Stimulated activated CD4-positive, alpha-beta T cell treated with anti-CD3 and anti-CD28 coated beads, Interleukin-12 subunit alpha, Interleukin-12 subunit beta, amount 100 ng/mL, for 48 hours (primary cell): Measurements from ENCODE around the gene CBLN4.

ENCODE experiments used
- DNase-seq, 3 donors: peaks; one replicate each; pipeline ENCODE4 v3.0.0-alpha.2; 2020; ENCODE audit warnings: low read depth in 2 of 3, low spot score in 1 of 3

CBLN4 gene

DNA sequence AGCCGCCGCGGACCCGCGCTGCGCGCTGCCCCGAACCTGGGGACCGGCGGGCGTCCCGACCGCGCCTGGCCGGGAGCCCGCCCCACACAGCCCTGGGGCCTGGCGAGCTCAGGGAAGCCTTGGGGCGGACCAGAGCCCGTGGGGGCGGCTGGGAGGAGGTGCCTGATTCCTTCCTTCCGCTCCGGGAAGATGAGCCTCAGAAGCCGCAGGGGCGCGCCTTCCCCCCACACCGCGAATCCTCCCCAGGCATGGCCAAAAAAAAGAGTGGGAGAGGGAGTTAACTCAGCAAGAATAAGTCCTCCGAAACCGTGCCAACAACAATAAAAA, at the start of gene CBLN4:
Gene CBLN4 (minus strand): TSS at position 131 of the 327 bp plus-strand sequence. CDS start 1,348 bp downstream, outside the sequence.
- DNase-seq = no peak

DNA sequence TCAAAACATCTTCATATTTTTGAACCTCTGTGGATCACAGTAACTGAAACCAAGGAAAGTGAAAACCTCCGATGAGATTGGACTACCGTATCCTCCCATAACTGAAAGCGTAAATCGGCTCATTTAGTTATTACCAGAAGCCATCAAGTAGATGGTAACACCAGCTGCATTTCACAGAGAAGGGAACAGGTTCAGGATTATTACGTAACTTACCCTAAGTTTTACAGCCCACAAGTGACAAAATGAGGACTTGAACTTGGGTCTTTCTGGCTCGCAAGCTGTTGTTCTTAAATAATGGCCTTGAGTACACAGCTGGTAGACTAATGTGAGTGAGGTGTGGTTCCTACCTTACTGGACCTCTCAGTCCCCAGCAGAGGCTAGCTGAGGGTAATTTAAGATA, 37.9 kb upstream of the CBLN4 start:
- no peak for DNase-seq

- DNase-seq = no peak
These were observed 26.9 kb upstream of the CBLN4 start for GRCh38 chr20:56032251-56032650.

DNA sequence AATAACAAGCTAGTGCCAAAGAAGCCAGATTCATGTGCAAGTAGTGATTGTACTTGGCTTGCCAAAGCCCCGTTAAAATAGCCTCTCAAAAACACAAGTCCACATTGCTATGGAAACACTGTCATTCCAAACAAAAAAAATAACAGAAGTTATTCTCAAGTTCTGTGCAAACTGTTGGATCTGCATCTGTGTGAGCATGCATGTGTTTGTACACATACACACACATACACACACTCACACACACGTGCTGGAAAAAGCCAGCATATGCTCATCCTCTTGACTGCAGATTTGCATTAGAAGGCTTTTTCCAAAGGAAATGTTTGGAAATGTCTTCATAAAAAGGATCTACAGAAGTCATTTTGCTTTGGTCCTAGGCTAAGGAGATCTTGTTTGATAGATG, 13.4 kb upstream of the CBLN4 start:
- no peak for DNase-seq

GRCh38 chr20:56018194-56018593, 12.9 kb upstream of the CBLN4 start:
- no peak for DNase-seq

GRCh38 chr20:56017560-56017959, 12.2 kb upstream of the CBLN4 start:
- no peak for DNase-seq

DNA sequence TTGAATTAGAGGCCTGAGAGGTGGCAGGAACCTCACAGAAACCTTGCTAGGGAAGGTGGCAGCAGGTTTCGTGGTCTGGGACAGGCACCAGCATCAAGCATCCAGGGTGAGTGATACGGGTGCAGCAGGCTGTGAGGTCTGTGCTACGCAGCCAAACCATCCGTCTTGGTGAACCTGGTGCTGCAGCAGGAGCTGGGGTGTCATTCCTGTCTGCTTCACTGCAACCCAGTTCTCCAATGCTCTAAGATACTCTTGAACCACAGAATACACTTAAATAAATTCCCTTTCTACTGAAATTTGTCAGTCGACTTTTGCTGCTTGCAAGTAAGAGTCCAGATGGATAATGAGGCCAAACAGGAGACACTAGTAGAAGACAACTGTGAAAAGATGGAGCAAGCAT, 9.7 kb upstream of the CBLN4 start:
- no peak for DNase-seq

DNA sequence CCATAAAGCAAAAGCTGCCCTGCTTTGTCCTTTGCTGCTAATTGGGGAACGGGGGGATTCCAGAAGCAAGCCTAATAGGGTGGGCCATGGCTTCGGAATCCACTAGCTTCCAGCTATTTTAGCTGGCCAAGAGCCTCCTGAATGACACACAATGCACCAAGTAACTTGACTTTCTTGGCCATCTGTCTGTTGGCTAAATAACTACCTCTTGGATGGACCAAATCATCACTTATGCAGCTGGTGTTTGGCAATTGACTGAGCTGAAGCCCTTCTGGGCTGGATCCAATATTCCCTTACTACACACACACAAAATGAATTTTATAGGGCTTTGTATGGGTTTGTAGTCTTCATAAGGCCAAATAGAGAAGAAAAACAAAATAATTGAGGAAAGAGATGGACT, 8.8 kb upstream of the CBLN4 start:
- DNase-seq = no peak

DNA sequence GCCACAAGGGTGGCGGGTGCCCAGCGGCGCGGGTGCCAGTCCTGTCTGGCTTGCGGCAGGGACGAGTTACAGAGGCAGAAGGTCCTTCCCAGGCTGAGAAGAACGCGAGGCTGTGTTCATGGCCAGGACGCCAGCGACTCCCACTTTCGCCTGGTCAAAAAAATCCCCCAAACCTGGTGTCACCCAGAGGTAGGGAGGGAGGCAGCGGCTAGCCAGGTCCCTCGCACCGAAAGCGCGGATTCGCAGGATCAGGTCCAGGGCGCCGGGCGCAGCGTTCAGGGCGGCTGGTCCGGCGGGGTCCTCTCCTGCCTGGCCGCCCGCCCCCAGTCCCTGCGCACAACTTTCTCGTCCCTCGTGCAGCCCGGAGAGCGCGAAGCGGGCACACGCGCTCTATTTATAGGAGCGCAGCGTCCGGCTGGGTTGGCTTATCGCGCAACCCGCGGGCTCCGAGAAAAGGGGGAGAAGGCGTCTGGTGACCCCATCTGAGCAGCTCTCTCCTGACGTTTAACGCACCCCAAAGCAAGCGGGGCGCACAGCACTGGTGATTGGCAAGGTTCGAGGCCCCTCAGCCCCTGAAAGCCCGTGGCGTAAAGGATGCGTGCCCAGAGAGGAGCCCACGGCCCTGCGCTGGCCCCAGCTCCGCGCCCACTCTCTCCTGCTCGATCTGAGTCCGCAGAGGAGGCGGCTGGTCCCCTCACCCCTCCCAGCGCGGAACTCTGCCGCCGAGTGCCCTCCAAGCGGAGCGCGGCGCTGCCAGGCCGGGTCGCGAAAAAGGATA, 519 bp downstream of the CBLN4 start:
- DNase-seq = no peak

- DNase-seq = no peak
These were observed 1.3 kb downstream of the CBLN4 start for GRCh38 chr20:56004007-56004406.

DNA sequence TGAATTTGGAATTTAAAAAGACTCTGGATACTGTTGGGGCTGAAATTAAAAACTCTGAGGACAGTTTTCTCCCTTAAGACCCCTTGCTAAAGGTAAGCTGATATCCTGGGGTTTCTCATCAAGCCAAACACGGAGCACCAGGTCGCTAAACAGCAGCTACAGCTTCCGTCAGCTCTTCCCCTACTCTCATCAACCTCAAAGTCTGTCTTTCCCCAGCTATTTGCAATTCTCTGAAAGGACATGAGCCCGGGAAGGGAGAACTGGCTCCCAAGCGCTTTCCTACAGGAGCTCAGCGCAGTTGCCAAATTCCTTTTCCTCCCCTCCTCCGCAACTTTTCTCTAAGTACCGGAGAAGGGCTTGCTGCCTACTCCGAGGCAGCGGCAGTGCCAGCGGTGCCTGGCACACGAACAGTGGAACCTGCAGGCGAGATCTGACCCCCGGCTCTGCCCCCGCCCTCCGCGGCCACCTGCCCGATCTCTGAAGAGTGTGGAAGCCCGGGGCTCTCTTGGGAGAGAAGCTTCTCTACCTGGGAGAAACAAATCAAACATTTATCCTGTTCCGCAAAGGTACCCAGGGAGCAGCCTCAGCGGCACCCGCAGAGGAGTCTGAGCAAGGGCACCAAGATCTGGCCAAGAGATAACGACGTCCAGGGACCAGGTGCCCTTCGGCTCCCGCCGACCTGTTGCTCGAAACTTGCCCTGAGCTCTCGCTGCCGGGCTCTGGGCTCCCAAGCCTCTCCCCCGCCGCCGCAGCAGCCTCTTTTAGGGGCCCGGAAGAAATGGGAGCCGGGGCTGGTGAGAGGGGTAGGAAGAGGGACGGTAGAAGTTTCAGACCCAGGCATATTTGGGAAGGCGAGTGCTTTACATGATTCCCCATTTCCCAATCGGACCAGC, 2.2 kb downstream of the CBLN4 start:
- no peak for DNase-seq

GRCh38 chr20:56001890-56002289, 3.4 kb downstream of the CBLN4 start:
- DNase-seq = no peak

- DNase-seq = no peak
These were observed 4.1 kb downstream of the CBLN4 start for GRCh38 chr20:56001106-56001785.

GRCh38 chr20:55978550-55978949, 26.8 kb downstream of the CBLN4 start:
- no peak for DNase-seq

DNA sequence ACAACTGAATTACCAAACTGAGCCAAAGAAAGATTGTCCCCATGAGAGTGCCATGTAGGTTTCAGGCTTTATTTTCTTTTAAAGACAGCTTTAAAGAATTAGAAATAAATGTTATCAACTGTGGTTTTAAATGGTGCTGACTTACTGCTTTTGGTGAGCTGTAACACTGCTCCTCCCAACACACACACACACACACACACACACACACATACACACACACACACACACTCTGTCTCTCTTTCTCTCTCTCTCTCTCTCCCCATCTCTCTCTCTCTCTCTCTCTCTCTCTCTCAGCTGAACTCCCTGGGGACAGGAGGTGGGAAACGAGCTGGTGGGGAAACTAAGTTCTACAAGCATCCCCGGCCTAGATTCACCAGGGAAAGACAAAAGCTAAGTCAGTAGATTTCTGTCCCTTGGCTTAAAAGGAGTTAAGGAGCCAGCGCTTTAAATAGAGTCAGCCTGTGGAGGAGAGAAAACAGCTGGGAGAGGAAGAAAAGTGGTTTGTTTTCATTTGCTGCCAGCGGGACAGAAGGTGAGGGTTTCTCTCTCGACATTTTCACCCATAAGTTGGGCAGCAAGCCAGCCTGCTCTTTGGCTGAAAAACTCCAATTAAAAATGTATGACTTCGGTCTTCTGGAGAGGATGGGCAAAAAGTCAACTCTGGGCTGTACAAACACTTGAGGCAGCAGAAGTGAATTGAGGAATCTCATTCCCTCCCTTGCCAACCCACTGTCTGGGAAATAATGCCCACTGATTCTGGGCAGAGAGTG, 27.4 kb downstream of the CBLN4 start:
- DNase-seq = no peak

DNA sequence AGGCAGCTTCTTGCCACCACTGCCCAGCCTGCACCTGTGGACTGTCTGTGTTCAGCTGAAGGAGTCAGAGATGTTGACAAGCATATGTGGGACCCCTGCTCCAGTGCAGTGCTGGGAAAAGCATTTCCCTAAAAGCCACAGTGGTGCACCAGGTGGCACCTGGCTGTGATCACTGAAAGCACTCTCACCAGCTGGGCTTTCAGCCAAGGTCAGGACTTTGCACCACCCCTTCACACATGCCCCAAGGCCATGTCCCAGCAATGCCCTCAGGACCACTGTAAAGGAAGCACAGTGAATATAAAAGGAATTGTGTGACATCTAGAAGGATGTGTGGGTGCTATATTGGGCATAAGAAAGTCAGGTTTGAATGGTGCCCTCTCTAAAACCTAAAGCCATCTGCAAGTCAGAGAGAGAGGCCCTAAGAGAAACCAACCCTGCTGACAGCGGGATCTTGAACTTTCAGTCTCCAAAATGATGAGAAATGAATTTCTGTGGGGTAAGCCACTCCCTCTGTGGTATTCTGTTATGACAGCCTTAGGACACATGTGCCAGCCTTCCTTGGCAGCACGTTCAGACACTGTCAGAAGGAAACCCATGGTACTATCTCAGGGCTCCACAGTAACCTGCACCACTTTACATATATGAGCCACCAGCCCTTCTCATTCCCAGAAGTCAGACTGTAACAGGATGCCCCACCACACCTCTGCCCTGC, 30.7 kb downstream of the CBLN4 start:
- DNase-seq = no peak

- DNase-seq = no peak
These were observed 40.5 kb downstream of the CBLN4 start for GRCh38 chr20:55964790-55965189.

GRCh38 chr20:55961376-55962330, 43.7 kb downstream of the CBLN4 start:
- DNase-seq = no peak

DNA sequence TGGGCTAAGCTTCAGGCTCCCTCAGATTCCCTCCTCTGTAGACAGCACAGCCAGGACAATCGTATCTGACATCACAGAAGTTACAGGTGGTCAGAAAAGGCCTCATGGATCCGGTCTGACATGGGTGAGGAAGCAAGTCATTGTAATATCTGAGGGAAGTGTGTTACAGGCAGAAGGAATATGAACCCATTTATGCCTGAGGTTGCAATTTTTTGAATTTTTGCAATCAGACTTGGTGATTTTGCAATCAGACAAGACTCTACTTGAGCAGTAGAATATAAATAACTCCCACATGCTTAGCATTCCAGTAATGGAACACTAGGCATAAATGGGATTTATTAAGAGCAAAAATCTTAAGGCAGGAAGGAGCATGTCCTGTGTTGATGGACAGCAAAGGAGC, 52.1 kb downstream of the CBLN4 start:
- DNase-seq = no peak
